ENCODE measurements around the gene NMT1. TPM values are rescaled to one million over a fixed set of nuclear protein-coding genes. Genes with fewer than 3 reads are reported as not detected.

Gene NMT1
- total and polyA plus RNA-seq, 2 experiments from 2014 or later, result 95.6 to 298 TPM

DNA sequence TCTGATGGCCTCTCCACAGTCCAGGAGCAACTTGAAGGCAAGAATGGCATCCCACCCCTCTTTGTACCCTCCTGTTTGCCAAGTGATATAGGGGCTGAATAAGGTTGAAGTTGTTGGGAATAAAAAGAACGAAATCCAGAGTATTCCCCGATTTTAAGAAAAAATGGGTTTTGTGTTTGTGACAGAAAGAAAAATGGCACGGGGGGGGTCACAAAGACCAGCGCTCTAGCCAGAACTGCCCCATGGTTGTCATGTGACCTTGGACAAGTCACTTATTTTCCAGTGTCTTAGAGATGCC, 85.4 kb downstream of the NMT1 start:
- peak overlapping the region; percentile 97 for H3K27ac ChIP-seq (ENCODE audit: low read depth)
- H2AFZ ChIP-seq, result no peak overlapping the region
- H3K27ac Mint-ChIP-seq, result peak overlapping the region; percentile 100
- ATAC-seq (no peak), DNase-seq (ENCODE audit: low spot score) (no peak)
- TF ChIP-seq, protein P1, sequence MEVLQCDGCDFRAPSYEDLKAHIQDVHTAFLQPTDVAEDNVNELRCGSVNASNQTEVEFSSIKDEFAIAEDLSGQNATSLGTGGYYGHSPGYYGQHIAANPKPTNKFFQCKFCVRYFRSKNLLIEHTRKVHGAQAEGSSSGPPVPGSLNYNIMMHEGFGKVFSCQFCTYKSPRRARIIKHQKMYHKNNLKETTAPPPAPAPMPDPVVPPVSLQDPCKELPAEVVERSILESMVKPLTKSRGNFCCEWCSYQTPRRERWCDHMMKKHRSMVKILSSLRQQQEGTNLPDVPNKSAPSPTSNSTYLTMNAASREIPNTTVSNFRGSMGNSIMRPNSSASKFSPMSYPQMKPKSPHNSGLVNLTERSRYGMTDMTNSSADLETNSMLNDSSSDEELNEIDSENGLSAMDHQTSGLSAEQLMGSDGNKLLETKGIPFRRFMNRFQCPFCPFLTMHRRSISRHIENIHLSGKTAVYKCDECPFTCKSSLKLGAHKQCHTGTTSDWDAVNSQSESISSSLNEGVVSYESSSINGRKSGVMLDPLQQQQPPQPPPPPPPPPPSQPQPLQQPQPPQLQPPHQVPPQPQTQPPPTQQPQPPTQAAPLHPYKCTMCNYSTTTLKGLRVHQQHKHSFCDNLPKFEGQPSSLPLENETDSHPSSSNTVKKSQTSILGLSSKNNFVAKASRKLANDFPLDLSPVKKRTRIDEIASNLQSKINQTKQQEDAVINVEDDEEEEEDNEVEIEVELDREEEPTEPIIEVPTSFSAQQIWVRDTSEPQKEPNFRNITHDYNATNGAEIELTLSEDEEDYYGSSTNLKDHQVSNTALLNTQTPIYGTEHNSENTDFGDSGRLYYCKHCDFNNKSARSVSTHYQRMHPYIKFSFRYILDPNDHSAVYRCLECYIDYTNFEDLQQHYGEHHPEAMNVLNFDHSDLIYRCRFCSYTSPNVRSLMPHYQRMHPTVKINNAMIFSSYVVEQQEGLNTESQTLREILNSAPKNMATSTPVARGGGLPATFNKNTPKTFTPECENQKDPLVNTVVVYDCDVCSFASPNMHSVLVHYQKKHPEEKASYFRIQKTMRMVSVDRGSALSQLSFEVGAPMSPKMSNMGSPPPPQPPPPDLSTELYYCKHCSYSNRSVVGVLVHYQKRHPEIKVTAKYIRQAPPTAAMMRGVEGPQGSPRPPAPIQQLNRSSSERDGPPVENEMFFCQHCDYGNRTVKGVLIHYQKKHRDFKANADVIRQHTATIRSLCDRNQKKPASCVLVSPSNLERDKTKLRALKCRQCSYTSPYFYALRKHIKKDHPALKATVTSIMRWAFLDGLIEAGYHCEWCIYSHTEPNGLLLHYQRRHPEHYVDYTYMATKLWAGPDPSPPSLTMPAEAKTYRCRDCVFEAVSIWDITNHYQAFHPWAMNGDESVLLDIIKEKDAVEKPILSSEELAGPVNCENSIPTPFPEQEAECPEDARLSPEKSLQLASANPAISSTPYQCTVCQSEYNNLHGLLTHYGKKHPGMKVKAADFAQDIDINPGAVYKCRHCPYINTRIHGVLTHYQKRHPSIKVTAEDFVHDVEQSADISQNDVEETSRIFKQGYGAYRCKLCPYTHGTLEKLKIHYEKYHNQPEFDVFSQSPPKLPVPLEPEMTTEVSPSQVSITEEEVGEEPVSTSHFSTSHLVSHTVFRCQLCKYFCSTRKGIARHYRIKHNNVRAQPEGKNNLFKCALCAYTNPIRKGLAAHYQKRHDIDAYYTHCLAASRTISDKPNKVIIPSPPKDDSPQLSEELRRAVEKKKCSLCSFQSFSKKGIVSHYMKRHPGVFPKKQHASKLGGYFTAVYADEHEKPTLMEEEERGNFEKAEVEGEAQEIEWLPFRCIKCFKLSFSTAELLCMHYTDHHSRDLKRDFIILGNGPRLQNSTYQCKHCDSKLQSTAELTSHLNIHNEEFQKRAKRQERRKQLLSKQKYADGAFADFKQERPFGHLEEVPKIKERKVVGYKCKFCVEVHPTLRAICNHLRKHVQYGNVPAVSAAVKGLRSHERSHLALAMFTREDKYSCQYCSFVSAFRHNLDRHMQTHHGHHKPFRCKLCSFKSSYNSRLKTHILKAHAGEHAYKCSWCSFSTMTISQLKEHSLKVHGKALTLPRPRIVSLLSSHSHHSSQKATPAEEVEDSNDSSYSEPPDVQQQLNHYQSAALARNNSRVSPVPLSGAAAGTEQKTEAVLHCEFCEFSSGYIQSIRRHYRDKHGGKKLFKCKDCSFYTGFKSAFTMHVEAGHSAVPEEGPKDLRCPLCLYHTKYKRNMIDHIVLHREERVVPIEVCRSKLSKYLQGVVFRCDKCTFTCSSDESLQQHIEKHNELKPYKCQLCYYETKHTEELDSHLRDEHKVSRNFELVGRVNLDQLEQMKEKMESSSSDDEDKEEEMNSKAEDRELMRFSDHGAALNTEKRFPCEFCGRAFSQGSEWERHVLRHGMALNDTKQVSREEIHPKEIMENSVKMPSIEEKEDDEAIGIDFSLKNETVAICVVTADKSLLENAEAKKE (CRISPR knock-in tag; IDR thresholded peaks at IDR 0.05), result no peak
- TF ChIP-seq JUNB (IDR thresholded peaks at IDR 0.05; ENCODE audit: unreplicated experiment) (no peak), STAT1 (IDR thresholded peaks at IDR 0.05; ENCODE audit: unreplicated experiment) (no peak), CREB1 (CRISPR knock-in tag; IDR thresholded peaks at IDR 0.05; ENCODE audit: low read depth) (no peak), NANOG (IDR thresholded peaks at IDR 0.05; ENCODE audit: borderline replicate concordance) (no peak), EZH2phosphoT487 (IDR thresholded peaks at IDR 0.05; ENCODE audit: unreplicated experiment) (no peak), EZH2 (IDR thresholded peaks at IDR 0.05; ENCODE audit: low read depth, unreplicated experiment) (no peak), ZNF114 (CRISPR knock-in tag; IDR thresholded peaks at IDR 0.05) (no peak)
- TF ChIP-seq, protein P2, sequence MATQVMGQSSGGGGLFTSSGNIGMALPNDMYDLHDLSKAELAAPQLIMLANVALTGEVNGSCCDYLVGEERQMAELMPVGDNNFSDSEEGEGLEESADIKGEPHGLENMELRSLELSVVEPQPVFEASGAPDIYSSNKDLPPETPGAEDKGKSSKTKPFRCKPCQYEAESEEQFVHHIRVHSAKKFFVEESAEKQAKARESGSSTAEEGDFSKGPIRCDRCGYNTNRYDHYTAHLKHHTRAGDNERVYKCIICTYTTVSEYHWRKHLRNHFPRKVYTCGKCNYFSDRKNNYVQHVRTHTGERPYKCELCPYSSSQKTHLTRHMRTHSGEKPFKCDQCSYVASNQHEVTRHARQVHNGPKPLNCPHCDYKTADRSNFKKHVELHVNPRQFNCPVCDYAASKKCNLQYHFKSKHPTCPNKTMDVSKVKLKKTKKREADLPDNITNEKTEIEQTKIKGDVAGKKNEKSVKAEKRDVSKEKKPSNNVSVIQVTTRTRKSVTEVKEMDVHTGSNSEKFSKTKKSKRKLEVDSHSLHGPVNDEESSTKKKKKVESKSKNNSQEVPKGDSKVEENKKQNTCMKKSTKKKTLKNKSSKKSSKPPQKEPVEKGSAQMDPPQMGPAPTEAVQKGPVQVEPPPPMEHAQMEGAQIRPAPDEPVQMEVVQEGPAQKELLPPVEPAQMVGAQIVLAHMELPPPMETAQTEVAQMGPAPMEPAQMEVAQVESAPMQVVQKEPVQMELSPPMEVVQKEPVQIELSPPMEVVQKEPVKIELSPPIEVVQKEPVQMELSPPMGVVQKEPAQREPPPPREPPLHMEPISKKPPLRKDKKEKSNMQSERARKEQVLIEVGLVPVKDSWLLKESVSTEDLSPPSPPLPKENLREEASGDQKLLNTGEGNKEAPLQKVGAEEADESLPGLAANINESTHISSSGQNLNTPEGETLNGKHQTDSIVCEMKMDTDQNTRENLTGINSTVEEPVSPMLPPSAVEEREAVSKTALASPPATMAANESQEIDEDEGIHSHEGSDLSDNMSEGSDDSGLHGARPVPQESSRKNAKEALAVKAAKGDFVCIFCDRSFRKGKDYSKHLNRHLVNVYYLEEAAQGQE (IDR thresholded peaks at IDR 0.05; ENCODE audit: unreplicated experiment), result no peak
- TF ChIP-seq, protein P3, sequence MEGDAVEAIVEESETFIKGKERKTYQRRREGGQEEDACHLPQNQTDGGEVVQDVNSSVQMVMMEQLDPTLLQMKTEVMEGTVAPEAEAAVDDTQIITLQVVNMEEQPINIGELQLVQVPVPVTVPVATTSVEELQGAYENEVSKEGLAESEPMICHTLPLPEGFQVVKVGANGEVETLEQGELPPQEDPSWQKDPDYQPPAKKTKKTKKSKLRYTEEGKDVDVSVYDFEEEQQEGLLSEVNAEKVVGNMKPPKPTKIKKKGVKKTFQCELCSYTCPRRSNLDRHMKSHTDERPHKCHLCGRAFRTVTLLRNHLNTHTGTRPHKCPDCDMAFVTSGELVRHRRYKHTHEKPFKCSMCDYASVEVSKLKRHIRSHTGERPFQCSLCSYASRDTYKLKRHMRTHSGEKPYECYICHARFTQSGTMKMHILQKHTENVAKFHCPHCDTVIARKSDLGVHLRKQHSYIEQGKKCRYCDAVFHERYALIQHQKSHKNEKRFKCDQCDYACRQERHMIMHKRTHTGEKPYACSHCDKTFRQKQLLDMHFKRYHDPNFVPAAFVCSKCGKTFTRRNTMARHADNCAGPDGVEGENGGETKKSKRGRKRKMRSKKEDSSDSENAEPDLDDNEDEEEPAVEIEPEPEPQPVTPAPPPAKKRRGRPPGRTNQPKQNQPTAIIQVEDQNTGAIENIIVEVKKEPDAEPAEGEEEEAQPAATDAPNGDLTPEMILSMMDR (conservative IDR thresholded peaks at IDR 0.05; ENCODE audit: low read depth in 2 of 2), result no peak
- TF ChIP-seq, protein P4, sequence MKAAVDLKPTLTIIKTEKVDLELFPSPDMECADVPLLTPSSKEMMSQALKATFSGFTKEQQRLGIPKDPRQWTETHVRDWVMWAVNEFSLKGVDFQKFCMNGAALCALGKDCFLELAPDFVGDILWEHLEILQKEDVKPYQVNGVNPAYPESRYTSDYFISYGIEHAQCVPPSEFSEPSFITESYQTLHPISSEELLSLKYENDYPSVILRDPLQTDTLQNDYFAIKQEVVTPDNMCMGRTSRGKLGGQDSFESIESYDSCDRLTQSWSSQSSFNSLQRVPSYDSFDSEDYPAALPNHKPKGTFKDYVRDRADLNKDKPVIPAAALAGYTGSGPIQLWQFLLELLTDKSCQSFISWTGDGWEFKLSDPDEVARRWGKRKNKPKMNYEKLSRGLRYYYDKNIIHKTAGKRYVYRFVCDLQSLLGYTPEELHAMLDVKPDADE (IDR thresholded peaks at IDR 0.05), result no peak
- peaks cover 34% of the 10 kb centered on the region for H3K4me1 ChIP-seq (ENCODE audit: insufficient read depth)
- peaks cover 11% of the 10 kb centered on the region for H3F3A ChIP-seq (replicated peaks; ENCODE audit: low read depth)
- H3K27me3 ChIP-seq (ENCODE audit: insufficient read depth), result peaks cover 5% of the 10 kb centered on the region; the same call in 1 of the 2 replicates
- peaks cover 41% of the 10 kb centered on the region for H3K27me3 Mint-ChIP-seq (ENCODE audit: insufficient read depth, low read depth, poor library complexity)
- H3K4me3 Mint-ChIP-seq, result peak overlapping the region; percentile 100
- H3K4me2 ChIP-seq, result peak overlapping the region; percentile 73
- H3K9me3 Mint-ChIP-seq, result no peaks in the 10 kb centered on the region
- H3K36me3 Mint-ChIP-seq (ENCODE audit: low read depth), result peaks cover 12% of the 10 kb centered on the region
- peaks cover 22% of the 10 kb centered on the region for H3K79me2 ChIP-seq (replicated peaks; ENCODE audit: insufficient read depth)
- H3K4me3 ChIP-seq, result peak overlapping the region; percentile 62
- H3K4me1 Mint-ChIP-seq, result peaks cover 40% of the 10 kb centered on the region
- no peaks in the 10 kb centered on the region for H3K9me2 ChIP-seq (ENCODE audit: insufficient read depth)
- H4K20me1 ChIP-seq (replicated peaks; ENCODE audit: insufficient read depth), result peaks cover 12% of the 10 kb centered on the region; the same call in 1 of the 2 replicates
- no peaks in the 10 kb centered on the region for H3K36me3 ChIP-seq (ENCODE audit: insufficient read depth)
